ENCODE results near the gene RENBP.

GRCh38 chrX:153932220-153932915 lies 12.1 kb downstream of the RENBP start:
- TF ChIP-seq, protein P1, sequence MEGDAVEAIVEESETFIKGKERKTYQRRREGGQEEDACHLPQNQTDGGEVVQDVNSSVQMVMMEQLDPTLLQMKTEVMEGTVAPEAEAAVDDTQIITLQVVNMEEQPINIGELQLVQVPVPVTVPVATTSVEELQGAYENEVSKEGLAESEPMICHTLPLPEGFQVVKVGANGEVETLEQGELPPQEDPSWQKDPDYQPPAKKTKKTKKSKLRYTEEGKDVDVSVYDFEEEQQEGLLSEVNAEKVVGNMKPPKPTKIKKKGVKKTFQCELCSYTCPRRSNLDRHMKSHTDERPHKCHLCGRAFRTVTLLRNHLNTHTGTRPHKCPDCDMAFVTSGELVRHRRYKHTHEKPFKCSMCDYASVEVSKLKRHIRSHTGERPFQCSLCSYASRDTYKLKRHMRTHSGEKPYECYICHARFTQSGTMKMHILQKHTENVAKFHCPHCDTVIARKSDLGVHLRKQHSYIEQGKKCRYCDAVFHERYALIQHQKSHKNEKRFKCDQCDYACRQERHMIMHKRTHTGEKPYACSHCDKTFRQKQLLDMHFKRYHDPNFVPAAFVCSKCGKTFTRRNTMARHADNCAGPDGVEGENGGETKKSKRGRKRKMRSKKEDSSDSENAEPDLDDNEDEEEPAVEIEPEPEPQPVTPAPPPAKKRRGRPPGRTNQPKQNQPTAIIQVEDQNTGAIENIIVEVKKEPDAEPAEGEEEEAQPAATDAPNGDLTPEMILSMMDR (IDR thresholded peaks at IDR 0.05; ENCODE audit: low read length), result no peak
- no peak for TF ChIP-seq EZH2 (optimal IDR thresholded peaks at IDR 0.05; ENCODE audit: low read depth, low read length)
- TF ChIP-seq EZH2phosphoT487 (IDR thresholded peaks at IDR 0.05; ENCODE audit: low read length), result no peak

All from MM.1S (cell line).